ENCODE data around the gene MPIG6B. TPM values are rescaled to one million over a fixed set of nuclear protein-coding genes. Genes with fewer than 3 reads are reported as not detected.

Gene MPIG6B
- polyA plus RNA-seq, 1 donor (not counting 4 experiments of a cell fraction or from before 2014, with no cell fraction given) = 0.10 TPM

DNA sequence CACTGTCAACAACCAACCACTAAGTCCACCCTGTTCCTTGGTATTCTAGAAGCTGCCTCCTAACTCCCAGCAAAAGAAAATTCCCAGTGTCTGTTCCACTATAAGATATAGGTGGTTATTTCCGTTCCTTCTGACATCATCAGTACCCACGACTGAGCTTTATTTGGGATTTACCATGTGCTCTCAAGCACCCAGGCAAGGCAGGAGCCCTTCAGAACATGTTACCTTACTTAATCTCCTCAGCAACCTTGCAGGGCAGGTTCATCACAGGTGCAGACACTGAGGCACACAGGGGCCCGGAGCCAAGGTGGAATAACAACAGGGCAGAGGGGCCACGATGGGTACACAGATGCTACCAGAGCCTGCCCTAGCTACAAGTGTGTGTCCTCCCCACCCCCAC, 30.8 kb upstream of the MPIG6B start:
- no peak overlapping the region for H3K4me3 ChIP-seq (ENCODE audit: control insufficient read depth in 2 of 3, extremely low read depth in 1 of 3, insufficient read depth in 2 of 3, low read depth in 1 of 3, low read length in 3 of 3)
- dilution Hi-C loops (cut with MboI; ENCODE audit: extremely low pct_ligation_motif_present, low sequenced_read_pairs) = no loop called here
- H3K9ac ChIP-seq (ENCODE audit: control insufficient read depth, extremely low read depth, insufficient read depth, low read length) = no peak overlapping the region
- no peak for FAIRE-seq
- no peak for DNase-seq (ENCODE audit: low read depth, low spot score)
- no peak overlapping the region for H3K27ac ChIP-seq (ENCODE audit: control insufficient read depth, insufficient read depth, low read length)
- H3K36me3 ChIP-seq (ENCODE audit: control insufficient read depth in 2 of 2, extremely low read depth in 1 of 2, insufficient read depth in 2 of 2, low read length in 2 of 2) = peaks cover 22 to 39% of the 10 kb centered on the region in 2 experiments
- H2AFZ ChIP-seq (ENCODE audit: control insufficient read depth, low read length) = no peak overlapping the region
- H3K9me1 ChIP-seq (ENCODE audit: control insufficient read depth, extremely low read depth, insufficient read depth, low read length) = no peaks in the 10 kb centered on the region
- H3K9me3 ChIP-seq (ENCODE audit: control insufficient read depth, low read depth, low read length) = no peaks in the 10 kb centered on the region
- H3K4me1 ChIP-seq (ENCODE audit: control insufficient read depth, extremely low read depth, insufficient read depth, low read length) = no peaks in the 10 kb centered on the region
- no peak for TF ChIP-seq EZH2 (IDR thresholded peaks at IDR 0.05; ENCODE audit: low read length)
- TF ChIP-seq, protein P1, sequence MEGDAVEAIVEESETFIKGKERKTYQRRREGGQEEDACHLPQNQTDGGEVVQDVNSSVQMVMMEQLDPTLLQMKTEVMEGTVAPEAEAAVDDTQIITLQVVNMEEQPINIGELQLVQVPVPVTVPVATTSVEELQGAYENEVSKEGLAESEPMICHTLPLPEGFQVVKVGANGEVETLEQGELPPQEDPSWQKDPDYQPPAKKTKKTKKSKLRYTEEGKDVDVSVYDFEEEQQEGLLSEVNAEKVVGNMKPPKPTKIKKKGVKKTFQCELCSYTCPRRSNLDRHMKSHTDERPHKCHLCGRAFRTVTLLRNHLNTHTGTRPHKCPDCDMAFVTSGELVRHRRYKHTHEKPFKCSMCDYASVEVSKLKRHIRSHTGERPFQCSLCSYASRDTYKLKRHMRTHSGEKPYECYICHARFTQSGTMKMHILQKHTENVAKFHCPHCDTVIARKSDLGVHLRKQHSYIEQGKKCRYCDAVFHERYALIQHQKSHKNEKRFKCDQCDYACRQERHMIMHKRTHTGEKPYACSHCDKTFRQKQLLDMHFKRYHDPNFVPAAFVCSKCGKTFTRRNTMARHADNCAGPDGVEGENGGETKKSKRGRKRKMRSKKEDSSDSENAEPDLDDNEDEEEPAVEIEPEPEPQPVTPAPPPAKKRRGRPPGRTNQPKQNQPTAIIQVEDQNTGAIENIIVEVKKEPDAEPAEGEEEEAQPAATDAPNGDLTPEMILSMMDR (optimal IDR thresholded peaks at IDR 0.05 in 1 of 3, IDR thresholded peaks at IDR 0.05 in 1 of 3, conservative IDR thresholded peaks at IDR 0.05 in 1 of 3; ENCODE audit: extremely low read depth in 1 of 3, insufficient read depth in 2 of 3, low read length in 3 of 3) = no peak
- H3K4me2 ChIP-seq (ENCODE audit: control insufficient read depth, extremely low read depth, insufficient read depth, low read depth, low read length) = no peak overlapping the region
- no peaks in the 10 kb centered on the region for H3K27me3 ChIP-seq (ENCODE audit: control insufficient read depth, extremely low read depth, insufficient read depth, low read length)
- no peaks in the 10 kb centered on the region for H3K79me2 ChIP-seq (ENCODE audit: control insufficient read depth, insufficient read depth, low read length)
- H4K20me1 ChIP-seq (ENCODE audit: control insufficient read depth, extremely low read depth, insufficient read depth, low read length) = no peaks in the 10 kb centered on the region

DNA sequence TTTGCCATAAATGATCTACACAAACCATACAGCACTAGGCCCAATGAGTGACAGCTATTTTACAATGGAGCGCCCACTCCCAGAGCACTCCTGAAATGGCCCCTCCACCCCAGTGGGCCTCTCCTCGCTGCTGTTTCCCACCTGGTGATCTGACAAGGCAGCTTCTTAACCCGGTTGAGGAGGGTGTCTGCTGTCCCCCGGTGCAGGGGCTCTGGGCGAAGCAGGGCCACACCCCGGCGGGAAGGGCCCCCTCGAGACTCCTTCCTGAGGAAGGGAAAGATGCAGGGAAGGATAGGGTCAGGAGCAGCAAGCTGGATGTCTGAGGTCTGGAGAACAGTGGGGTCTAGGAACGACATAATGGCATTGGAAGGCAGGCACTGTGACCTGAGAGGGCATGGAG, 30.3 kb upstream of the MPIG6B start:
- dilution Hi-C loops (cut with MboI; ENCODE audit: extremely low pct_ligation_motif_present, low sequenced_read_pairs) = no loop called here
- H4K20me1 ChIP-seq (ENCODE audit: control insufficient read depth, extremely low read depth, insufficient read depth, low read length) = no peaks in the 10 kb centered on the region
- no peak for TF ChIP-seq EZH2 (IDR thresholded peaks at IDR 0.05; ENCODE audit: low read length)
- TF ChIP-seq, protein P1 (optimal IDR thresholded peaks at IDR 0.05 in 1 of 3, IDR thresholded peaks at IDR 0.05 in 1 of 3, conservative IDR thresholded peaks at IDR 0.05 in 1 of 3; ENCODE audit: extremely low read depth in 1 of 3, insufficient read depth in 2 of 3, low read length in 3 of 3) = no peak
- H3K27ac ChIP-seq (ENCODE audit: control insufficient read depth, insufficient read depth, low read length) = no peak overlapping the region
- H3K27me3 ChIP-seq (ENCODE audit: control insufficient read depth, extremely low read depth, insufficient read depth, low read length) = no peaks in the 10 kb centered on the region
- FAIRE-seq (no peak), DNase-seq (ENCODE audit: low read depth, low spot score) (no peak)
- no peak overlapping the region for H3K4me3 ChIP-seq (ENCODE audit: control insufficient read depth in 2 of 3, extremely low read depth in 1 of 3, insufficient read depth in 2 of 3, low read depth in 1 of 3, low read length in 3 of 3)
- H3K79me2 ChIP-seq (ENCODE audit: control insufficient read depth, insufficient read depth, low read length) = no peaks in the 10 kb centered on the region
- H3K4me1 ChIP-seq (ENCODE audit: control insufficient read depth, extremely low read depth, insufficient read depth, low read length) = no peaks in the 10 kb centered on the region
- H3K9me3 ChIP-seq (ENCODE audit: control insufficient read depth, low read depth, low read length) = no peaks in the 10 kb centered on the region
- no peak overlapping the region for H3K4me2 ChIP-seq (ENCODE audit: control insufficient read depth, extremely low read depth, insufficient read depth, low read depth, low read length)
- no peaks in the 10 kb centered on the region for H3K9me1 ChIP-seq (ENCODE audit: control insufficient read depth, extremely low read depth, insufficient read depth, low read length)
- H3K36me3 ChIP-seq (ENCODE audit: control insufficient read depth in 2 of 2, extremely low read depth in 1 of 2, insufficient read depth in 2 of 2, low read length in 2 of 2) = peaks cover 22 to 35% of the 10 kb centered on the region in 2 experiments
- no peak overlapping the region for H3K9ac ChIP-seq (ENCODE audit: control insufficient read depth, extremely low read depth, insufficient read depth, low read length)
- H2AFZ ChIP-seq (ENCODE audit: control insufficient read depth, low read length) = no peak overlapping the region

All from keratinocyte (primary cell).